Natural killer cell treated with Interleukin-12 subunit alpha and Interleukin-12 subunit beta and Interleukin-15 and Interleukin-18, amount 100 ng/mL, for 72 hours (primary cell): ENCODE data around the gene NEBL. TPM values are rescaled to one million over a fixed set of nuclear protein-coding genes. Genes with fewer than 3 reads are reported as not detected.

Experiments
- ATAC-seq, 2 donors: fragments of 150-1000 bp; cut with Tn5 transposase in 1 of 2; sonication (Bioruptor Pico), chemical (Tn5 transposase) in 1 of 2; 2 replicates each; pipeline ENCODE4 v1.10.0; 2021
- DNase-seq: peaks from one replicate; pipeline ENCODE4 v3.0.0; 2022; ENCODE audit warnings: low spot score
- H3K27ac Mint-ChIP-seq, 2 donors: 1 replicate in 1 of 2; 2 replicates in 1 of 2; pipeline ENCODE4 v1.8.0; 2022; ENCODE audit warnings: mixed read lengths in 2 of 2, mild to moderate bottlenecking in 1 of 2, moderate library complexity in 1 of 2
- H3K27me3 Mint-ChIP-seq, 2 donors: 1 replicate in 1 of 2; 2 replicates in 1 of 2; pipeline ENCODE4 v1.8.0; 2022; ENCODE audit warnings: mixed read lengths in 2 of 2
- H3K36me3 Mint-ChIP-seq: one replicate; pipeline ENCODE4 v1.8.0; 2022; ENCODE audit warnings: mixed read lengths
- H3K4me1 Mint-ChIP-seq, 2 donors: 1 replicate in 1 of 2; 2 replicates in 1 of 2; pipeline ENCODE4 v1.8.0; 2022; ENCODE audit warnings: low read depth in 2 of 2, mixed read lengths in 2 of 2, mild to moderate bottlenecking in 1 of 2
- H3K4me3 Mint-ChIP-seq: one replicate; pipeline ENCODE4 v1.8.0; 2022; ENCODE audit warnings: mixed read lengths
- H3K9me3 Mint-ChIP-seq: 2 replicates; pipeline ENCODE4 v1.8.0; 2022; ENCODE audit warnings: mixed read lengths
- total RNA-seq, 2 donors: library from RNA; stranded (reverse); gene quantifications; one replicate each; pipeline ENCODE4 v1.2.3, GENCODE V29; 2022

The NEBL gene
- total RNA-seq, 2 donors from 2014 or later: not detected

GRCh38 chr10:20768843-20769242, 128.3 kb downstream of the NEBL start:
- Mint-ChIP-seq H3K27me3 (peaks cover 0 to 6% of the 10 kb centered on the region in 2 donors), H3K36me3 (no peaks in the 10 kb centered on the region), H3K9me3 (no peaks in the 10 kb centered on the region), H3K4me1 (peaks cover 0 to 25% of the 10 kb centered on the region in 2 donors), H3K27ac (no peak overlapping the region), H3K4me3 (no peak overlapping the region)
- DNase-seq (no peak), ATAC-seq (no peak)

DNA sequence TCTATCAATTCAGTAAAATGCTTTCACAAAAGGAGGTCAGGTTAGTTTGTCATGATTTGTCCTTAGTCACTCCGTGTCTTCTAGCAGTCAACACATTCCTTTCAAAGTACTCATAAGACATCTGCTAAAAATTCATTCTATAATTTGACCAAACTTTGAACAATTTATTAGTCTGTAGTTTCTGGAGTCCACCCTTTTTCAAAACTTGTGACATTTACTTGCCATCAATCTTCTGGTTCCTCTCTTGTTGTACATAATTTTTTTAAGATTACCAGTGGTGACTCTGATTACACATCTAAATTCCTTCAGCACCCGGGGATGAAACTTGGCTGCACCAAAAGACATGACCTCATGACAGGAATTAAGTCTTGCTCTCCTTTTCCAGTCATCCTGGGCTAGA, 130.1 kb downstream of the NEBL start:
- peaks cover 0 to 3% of the 10 kb centered on the region in 2 donors for H3K27me3 Mint-ChIP-seq
- DNase-seq: no peak
- H3K36me3 Mint-ChIP-seq: peaks cover 4% of the 10 kb centered on the region
- no peak overlapping the region for H3K4me3 Mint-ChIP-seq
- no peak for ATAC-seq
- H3K27ac Mint-ChIP-seq: peak overlapping the region in 1 of 2 donors; percentile 24
- H3K9me3 Mint-ChIP-seq: no peaks in the 10 kb centered on the region
- peaks cover 0 to 25% of the 10 kb centered on the region in 2 donors for H3K4me1 Mint-ChIP-seq

DNA sequence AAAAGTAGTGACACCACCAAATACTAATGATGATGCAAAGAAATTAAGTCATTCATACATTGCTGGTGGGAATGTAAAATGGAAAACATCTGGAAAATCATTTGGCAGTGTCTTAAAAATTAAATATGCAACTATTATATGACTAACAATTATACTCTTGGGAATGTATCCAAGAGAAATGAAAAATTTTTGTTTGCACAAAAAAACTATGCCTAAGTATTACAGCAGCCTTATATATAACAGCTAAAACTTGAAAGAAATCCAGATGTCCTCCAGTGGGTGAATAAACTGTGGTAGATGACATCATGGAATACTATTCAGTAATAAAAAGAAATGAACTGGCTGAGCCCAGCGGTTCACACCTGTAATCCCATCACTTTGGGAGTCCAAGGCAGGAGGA, 132.0 kb downstream of the NEBL start:
- peaks cover 0 to 2% of the 10 kb centered on the region in 2 donors for H3K27me3 Mint-ChIP-seq
- peaks cover 2% of the 10 kb centered on the region for H3K9me3 Mint-ChIP-seq
- ATAC-seq (no peak), DNase-seq (no peak)
- no peak overlapping the region for H3K27ac Mint-ChIP-seq
- H3K4me1 Mint-ChIP-seq: peaks cover 0 to 23% of the 10 kb centered on the region in 2 donors
- peaks cover 4% of the 10 kb centered on the region for H3K36me3 Mint-ChIP-seq
- H3K4me3 Mint-ChIP-seq: no peak overlapping the region

DNA sequence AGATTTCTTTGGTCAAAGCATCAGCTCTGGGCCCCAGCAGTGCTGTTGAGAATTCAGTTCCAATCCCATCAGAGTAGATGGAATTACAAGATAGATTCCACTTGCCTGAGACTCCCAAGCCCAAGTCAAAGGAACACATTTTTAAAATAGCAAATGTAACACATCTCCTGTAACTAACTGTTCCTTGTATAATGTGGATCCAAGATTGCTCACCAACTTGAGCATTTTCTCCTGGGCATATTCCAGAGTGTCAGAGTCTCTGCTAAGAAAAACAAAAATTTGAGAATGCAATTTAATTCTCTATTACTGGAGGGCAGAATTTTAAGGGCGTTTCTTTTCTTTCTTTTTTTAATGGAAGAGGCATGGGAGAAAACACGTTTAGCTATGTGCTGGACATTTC, 136.7 kb downstream of the NEBL start:
- Mint-ChIP-seq H3K36me3 (peaks cover 11% of the 10 kb centered on the region), H3K27ac (no peak overlapping the region), H3K9me3 (peaks cover 2% of the 10 kb centered on the region), H3K4me1 (peaks cover 0 to 5% of the 10 kb centered on the region in 2 donors), H3K4me3 (no peak overlapping the region), H3K27me3 (no peaks in the 10 kb centered on the region)
- no peak for DNase-seq
- ATAC-seq: no peak

DNA sequence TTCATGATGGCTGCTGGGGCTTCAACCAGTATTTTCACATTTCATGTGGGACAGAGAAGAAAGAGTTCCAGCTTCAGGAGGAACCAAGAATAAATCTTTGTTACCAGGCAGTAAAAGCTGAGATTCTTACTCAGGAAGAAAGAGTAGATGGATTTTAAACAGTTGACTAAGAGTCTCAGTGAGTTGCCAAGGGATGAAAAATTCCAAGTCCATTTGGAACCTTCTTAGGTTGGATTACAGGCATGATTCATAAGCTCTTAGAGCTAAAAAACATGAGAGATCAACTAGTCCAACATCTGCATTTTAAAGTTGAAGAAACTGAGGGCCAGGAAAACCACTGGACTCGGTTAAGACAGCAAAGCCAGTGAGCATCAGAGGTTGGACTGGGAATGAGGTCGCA, 148.6 kb downstream of the NEBL start:
- Mint-ChIP-seq H3K9me3 (peaks cover 8% of the 10 kb centered on the region), H3K27ac (peak overlapping the region in 1 of 2 donors; percentile 67), H3K36me3 (peaks cover 25% of the 10 kb centered on the region), H3K4me3 (no peak overlapping the region), H3K4me1 (peaks cover 13 to 14% of the 10 kb centered on the region in 2 donors), H3K27me3 (no peaks in the 10 kb centered on the region)
- ATAC-seq: no peak
- no peak for DNase-seq

GRCh38 chr10:20747782-20748181, 149.3 kb downstream of the NEBL start:
- Mint-ChIP-seq H3K9me3 (peaks cover 8% of the 10 kb centered on the region), H3K27ac (peak overlapping the region in 1 of 2 donors; percentile 67), H3K27me3 (no peaks in the 10 kb centered on the region), H3K4me3 (no peak overlapping the region), H3K4me1 (peaks cover 13 to 14% of the 10 kb centered on the region in 2 donors), H3K36me3 (peaks cover 25% of the 10 kb centered on the region)
- no peak for ATAC-seq
- no peak for DNase-seq

DNA sequence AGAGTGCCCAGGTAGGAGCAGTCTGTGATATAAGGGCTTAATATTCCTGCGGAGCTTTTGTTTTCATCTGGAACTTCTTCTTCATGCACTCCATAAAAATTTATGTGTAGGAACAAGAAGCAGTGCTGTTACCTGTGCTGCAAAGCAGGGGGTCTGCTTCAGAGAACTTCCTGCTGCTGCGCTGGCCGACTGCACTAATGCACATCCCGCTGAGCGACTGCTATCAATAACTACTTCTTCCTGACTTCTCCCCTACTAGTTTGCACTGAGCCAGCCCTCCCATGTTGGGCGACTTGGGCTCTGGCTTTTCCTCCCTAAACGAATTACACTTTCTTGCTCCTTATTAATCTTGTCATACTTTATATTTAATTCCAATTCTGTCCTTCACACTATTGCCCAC, 150.3 kb downstream of the NEBL start:
- peak overlapping the region in 1 of 2 donors; percentile 67 for H3K27ac Mint-ChIP-seq

GRCh38 chr10:20745556-20746375, 151.3 kb downstream of the NEBL start:
- Mint-ChIP-seq H3K27me3 (peaks cover 0 to 3% of the 10 kb centered on the region in 2 donors), H3K9me3 (peaks cover 8% of the 10 kb centered on the region), H3K4me1 (peaks cover 19 to 21% of the 10 kb centered on the region in 2 donors), H3K4me3 (no peak overlapping the region), H3K27ac (no peak overlapping the region), H3K36me3 (peaks cover 22% of the 10 kb centered on the region)
- ATAC-seq (no peak), DNase-seq (no peak)

More for the DNA sequence above, 150.3 kb downstream of the NEBL start:
- H3K27me3 Mint-ChIP-seq: peaks cover 0 to 1% of the 10 kb centered on the region in 2 donors
- peaks cover 14 to 15% of the 10 kb centered on the region in 2 donors for H3K4me1 Mint-ChIP-seq
- no peak overlapping the region for H3K4me3 Mint-ChIP-seq
- DNase-seq (no peak), ATAC-seq (no peak)
- peaks cover 8% of the 10 kb centered on the region for H3K9me3 Mint-ChIP-seq
- H3K36me3 Mint-ChIP-seq: peaks cover 25% of the 10 kb centered on the region

- DNase-seq (no peak), ATAC-seq (no peak)
- Mint-ChIP-seq H3K9me3 (peaks cover 6% of the 10 kb centered on the region), H3K27me3 (peaks cover 0 to 3% of the 10 kb centered on the region in 2 donors), H3K4me1 (peaks cover 19 to 21% of the 10 kb centered on the region in 2 donors), H3K36me3 (peaks cover 13% of the 10 kb centered on the region), H3K27ac (no peak overlapping the region), H3K4me3 (no peak overlapping the region)
Measured at GRCh38 chr10:20744821-20745220, 152.3 kb downstream of the NEBL start.

GRCh38 chr10:20743942-20744341, 153.2 kb downstream of the NEBL start:
- ATAC-seq: no peak
- Mint-ChIP-seq H3K4me3 (no peak overlapping the region), H3K27ac (no peak overlapping the region), H3K36me3 (peaks cover 9% of the 10 kb centered on the region), H3K27me3 (peaks cover 0 to 7% of the 10 kb centered on the region in 2 donors), H3K9me3 (peaks cover 3% of the 10 kb centered on the region), H3K4me1 (peaks cover 19% of the 10 kb centered on the region in 2 donors)
- DNase-seq: no peak

DNA sequence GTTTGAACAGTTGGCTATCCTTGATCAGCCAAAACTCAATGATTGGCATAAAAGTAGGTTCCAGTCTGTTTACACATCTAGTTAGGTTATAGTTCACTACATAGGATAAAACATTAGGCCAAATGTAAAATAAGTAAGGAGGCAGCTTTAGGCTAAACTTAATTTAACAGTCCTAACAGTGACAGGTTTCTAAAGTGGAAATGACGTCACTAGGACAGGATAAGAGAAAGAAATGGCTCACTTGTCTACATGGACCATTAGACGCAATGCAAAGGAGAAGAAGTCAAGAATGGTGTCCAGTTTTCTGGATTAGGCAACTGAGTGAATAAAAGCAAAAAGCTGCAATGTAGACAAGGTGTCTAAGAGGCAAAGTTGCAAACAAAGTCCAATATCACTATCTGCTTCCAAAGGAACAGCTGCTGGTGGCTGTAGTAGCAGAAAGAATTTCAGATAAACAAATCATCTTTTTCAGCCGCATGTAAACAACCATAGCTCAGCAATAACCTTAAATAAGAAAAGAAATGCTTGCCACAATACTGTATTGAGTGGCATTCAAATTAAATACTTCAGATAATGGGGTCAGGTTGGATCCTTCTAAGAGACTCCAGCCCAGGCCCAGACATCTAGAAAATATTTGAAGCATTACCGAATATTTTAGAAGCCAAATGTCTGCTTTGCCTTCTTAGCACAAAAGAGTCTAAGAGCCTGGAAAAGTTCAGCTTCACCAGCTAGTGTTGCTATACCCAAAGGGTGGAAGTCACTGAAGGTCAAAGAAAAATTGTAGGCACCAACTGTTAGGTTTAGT, 154.2 kb downstream of the NEBL start:
- no peaks in the 10 kb centered on the region for H3K9me3 Mint-ChIP-seq
- H3K27me3 Mint-ChIP-seq: peaks cover 0 to 7% of the 10 kb centered on the region in 2 donors
- H3K4me3 Mint-ChIP-seq: no peak overlapping the region
- no peak for DNase-seq
- no peak for ATAC-seq
- peaks cover 12 to 14% of the 10 kb centered on the region in 2 donors for H3K4me1 Mint-ChIP-seq
- no peak overlapping the region for H3K27ac Mint-ChIP-seq
- peaks cover 4% of the 10 kb centered on the region for H3K36me3 Mint-ChIP-seq

DNA sequence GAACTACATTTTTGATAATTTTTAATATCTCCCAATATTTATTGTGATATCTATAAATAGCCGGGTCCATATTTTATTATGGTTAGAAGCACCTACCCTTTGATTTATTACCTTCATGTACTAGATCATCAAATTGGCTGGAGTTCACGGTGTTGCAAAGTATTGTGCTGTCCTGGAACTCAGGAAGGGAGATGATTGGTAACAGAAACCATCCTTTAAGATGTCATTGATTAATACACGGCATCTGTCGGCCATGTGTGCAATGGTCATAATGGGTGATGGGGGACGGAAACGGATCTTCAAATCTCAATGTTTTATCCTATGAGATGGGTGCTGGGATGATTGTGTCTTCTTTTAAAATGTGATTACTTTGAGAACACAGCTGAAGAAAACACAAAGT, 157.0 kb downstream of the NEBL start:
- H3K4me3 Mint-ChIP-seq: no peak overlapping the region
- ATAC-seq (no peak), DNase-seq (no peak)
- H3K27ac Mint-ChIP-seq: no peak overlapping the region
- no peaks in the 10 kb centered on the region for H3K36me3 Mint-ChIP-seq
- no peaks in the 10 kb centered on the region for H3K9me3 Mint-ChIP-seq
- peaks cover 7% of the 10 kb centered on the region in 2 donors for H3K4me1 Mint-ChIP-seq
- peaks cover 0 to 10% of the 10 kb centered on the region in 2 donors for H3K27me3 Mint-ChIP-seq

- peaks cover 7% of the 10 kb centered on the region in 2 donors for H3K4me1 Mint-ChIP-seq
- no peak overlapping the region for H3K4me3 Mint-ChIP-seq
- no peaks in the 10 kb centered on the region for H3K36me3 Mint-ChIP-seq
- H3K27ac Mint-ChIP-seq: no peak overlapping the region
- no peak for ATAC-seq
- H3K9me3 Mint-ChIP-seq: no peaks in the 10 kb centered on the region
- DNase-seq: no peak
- H3K27me3 Mint-ChIP-seq: peaks cover 0 to 10% of the 10 kb centered on the region in 2 donors
Measured at GRCh38 chr10:20737107-20737506, 160.0 kb downstream of the NEBL start.
